ENCODE results near the gene LCP1.

DNA sequence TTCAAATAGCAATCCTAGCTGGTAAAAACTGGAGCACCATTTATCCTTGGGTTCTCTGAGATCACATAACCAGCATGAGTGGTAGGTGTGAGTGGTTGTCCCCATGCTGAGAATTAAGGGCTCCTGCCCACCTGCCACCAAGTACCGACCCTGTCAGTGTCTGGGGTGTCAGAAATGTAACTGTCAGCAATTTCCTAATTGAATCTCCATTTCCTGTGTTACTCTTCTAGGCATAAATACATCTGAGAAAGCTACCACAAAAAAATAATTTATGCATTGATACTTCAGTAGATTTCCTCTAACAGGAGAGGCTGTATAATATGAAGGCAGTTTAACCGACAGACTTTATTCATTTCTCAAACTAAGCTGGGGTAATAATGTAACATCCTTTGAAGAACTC lies 102.2 kb downstream of the LCP1 start:
- TF ChIP-seq CEBPG (CRISPR knock-in tag; IDR thresholded peaks at IDR 0.05) (no peak), CEBPG (tag; conservative IDR thresholded peaks at IDR 0.05 in 1 of 2, IDR thresholded peaks at IDR 0.05 in 1 of 2) (no peak), LARP7 (IDR thresholded peaks at IDR 0.05) (no peak), POLR2A (conservative IDR thresholded peaks at IDR 0.05) (no peak), RNF2 (IDR thresholded peaks at IDR 0.05) (no peak), RAD51 (IDR thresholded peaks at IDR 0.05; ENCODE audit: borderline replicate concordance, low read depth) (no peak)
- TF ChIP-seq, protein P1, sequence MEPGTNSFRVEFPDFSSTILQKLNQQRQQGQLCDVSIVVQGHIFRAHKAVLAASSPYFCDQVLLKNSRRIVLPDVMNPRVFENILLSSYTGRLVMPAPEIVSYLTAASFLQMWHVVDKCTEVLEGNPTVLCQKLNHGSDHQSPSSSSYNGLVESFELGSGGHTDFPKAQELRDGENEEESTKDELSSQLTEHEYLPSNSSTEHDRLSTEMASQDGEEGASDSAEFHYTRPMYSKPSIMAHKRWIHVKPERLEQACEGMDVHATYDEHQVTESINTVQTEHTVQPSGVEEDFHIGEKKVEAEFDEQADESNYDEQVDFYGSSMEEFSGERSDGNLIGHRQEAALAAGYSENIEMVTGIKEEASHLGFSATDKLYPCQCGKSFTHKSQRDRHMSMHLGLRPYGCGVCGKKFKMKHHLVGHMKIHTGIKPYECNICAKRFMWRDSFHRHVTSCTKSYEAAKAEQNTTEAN (CRISPR knock-in tag; IDR thresholded peaks at IDR 0.05) = no peak

All from K562 (cell line).